Measurements from ENCODE around the gene CC2D1A.
"Not testable (repeated sequence)": the region's sequence is repeated elsewhere in the genome, so short reads cannot be mapped to it uniquely, and the experiment has no call there.

CC2D1A gene

DNA sequence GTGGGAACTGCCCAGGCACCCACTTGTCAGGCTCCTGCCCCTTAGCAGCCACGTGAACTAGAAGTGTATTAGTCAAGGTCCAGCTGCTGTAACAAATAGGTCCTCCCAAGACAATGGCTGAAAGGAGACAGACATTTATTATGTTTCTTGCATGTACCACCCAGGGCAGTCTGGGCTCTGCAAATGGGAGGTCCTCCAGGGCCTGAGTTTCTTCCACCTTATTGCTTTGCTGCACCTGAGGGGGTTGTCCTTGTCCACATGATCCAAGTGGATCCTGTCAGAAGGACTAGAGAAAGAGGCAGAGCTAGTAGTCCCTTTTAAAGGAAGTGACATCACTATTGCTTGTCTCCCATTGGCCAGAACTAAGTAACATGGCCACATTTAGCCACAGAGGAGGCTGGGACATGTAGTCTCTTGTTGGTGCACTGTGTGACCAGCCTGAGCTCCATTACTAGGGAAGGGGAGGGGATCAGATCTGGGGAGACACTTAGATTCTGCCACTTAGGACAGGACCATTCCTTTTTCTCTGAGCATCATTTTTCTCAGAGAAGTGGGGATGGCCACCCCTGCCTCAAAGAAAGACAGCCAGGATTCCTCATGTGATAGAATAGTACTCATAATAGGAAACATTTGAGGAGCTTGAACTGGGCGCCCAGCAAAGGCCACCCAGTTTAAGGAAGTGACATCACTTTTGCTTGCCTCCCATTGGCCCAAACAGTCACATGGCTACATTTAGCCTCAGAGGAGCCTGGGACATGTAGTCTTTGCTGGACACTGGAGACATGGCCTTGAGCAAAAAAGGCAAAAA is 15.1 kb downstream of the CC2D1A start:
- H3K27ac ChIP-seq: no peak overlapping the region
- TF ChIP-seq, protein P1, sequence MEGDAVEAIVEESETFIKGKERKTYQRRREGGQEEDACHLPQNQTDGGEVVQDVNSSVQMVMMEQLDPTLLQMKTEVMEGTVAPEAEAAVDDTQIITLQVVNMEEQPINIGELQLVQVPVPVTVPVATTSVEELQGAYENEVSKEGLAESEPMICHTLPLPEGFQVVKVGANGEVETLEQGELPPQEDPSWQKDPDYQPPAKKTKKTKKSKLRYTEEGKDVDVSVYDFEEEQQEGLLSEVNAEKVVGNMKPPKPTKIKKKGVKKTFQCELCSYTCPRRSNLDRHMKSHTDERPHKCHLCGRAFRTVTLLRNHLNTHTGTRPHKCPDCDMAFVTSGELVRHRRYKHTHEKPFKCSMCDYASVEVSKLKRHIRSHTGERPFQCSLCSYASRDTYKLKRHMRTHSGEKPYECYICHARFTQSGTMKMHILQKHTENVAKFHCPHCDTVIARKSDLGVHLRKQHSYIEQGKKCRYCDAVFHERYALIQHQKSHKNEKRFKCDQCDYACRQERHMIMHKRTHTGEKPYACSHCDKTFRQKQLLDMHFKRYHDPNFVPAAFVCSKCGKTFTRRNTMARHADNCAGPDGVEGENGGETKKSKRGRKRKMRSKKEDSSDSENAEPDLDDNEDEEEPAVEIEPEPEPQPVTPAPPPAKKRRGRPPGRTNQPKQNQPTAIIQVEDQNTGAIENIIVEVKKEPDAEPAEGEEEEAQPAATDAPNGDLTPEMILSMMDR (IDR thresholded peaks at IDR 0.05): no peak
- no peak for TF ChIP-seq ZFX (IDR thresholded peaks at IDR 0.05; ENCODE audit: borderline replicate concordance)

DNA sequence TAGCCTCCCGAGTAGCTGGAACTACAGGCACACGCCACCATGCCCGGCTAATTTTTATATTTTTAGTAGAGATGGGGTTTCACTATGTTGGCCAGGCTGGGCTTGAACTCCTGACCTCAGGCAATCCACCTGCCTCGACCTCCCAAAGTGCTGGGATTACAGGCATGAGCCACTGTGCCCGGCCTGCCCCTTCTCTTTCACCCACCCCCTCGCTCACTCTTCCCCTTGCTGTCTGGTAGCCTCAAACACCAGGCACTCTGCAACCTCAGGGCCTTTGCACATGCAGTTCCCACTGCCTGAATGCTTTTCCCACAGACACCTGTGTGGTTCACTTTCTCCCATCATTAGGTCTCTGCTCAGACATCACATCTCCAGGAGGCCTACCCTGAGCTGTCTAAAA is 16.1 kb downstream of the CC2D1A start:
- not testable (repeated sequence) for H3K27ac ChIP-seq

DNA sequence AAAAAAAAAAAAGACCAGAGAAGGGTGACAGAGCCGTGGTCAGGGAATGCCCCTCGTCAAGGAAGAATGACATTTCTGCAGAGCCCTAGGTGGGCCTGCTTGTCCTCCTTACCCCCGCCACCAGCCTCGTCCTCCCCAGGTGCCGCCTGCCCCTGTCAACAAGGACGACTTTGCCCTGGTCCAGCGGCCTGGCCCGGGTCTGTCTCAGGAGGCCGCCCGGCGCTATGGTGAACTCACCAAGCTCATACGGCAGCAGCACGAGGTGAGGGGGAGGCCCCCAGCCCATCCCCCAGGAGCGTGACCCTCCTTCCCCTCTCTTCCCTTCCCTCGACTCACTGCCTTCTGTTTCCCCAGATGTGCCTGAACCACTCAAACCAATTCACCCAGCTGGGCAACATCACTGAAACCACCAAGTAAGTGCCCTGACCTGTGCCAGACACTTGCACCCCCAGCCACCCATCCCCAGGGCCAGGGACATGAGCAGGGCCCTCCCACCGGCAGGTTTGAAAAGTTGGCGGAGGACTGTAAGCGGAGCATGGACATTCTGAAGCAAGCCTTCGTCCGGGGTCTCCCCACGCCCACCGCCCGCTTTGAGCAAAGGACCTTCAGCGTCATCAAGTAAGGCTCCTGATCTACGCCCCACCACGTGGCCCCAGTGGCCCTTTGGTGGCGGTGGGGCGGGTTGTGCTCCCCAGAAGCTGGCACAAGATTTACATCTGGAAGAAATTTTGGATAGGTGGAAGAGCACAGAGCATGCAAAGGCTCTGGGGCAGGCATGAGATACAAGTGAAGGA is 17.4 kb downstream of the CC2D1A start:
- no peak overlapping the region for H3K27ac ChIP-seq
- TF ChIP-seq, protein P1 (IDR thresholded peaks at IDR 0.05): no peak
- TF ChIP-seq ZFX (IDR thresholded peaks at IDR 0.05; ENCODE audit: borderline replicate concordance): no peak

DNA sequence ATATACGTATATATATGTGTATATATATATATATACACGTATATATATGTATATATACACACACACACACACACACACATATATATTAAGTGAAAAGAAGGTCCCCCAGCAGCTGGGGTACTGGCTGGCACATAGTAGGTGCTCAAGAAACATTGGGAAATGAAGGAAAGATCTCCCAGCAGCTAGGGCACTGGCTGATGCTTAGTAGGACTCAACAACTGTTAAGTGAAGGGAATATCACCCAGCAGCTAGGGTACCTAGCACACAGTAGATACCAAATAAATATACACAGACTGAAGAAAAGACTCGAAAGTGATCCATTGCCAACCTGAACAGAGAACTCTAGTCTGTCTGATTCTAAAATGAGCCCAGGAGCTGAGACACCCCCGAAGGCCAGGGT is 20.0 kb downstream of the CC2D1A start:
- H3K27ac ChIP-seq: no peak overlapping the region
- TF ChIP-seq, protein P1 (IDR thresholded peaks at IDR 0.05): no peak
- TF ChIP-seq ZFX (IDR thresholded peaks at IDR 0.05; ENCODE audit: borderline replicate concordance): no peak

DNA sequence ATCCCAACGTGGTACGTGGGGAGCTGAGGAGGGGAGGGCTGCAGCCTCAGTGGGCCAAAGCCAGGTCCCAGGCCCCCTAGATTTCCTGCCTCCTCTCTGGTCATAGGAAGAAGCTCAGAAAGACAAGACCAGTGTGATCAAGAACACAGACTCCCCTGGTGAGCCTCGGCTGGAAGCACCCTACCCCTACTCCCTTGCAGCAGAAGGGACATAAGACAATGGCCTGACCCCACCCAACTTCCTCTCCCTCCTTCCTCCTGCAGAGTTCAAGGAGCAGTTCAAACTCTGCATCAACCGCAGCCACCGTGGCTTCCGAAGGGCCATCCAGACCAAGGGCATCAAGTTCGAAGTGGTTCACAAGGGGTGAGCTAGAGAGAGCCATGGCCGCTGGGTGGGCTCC is 20.7 kb downstream of the CC2D1A start:
- TF ChIP-seq ZFX (IDR thresholded peaks at IDR 0.05; ENCODE audit: borderline replicate concordance): no peak
- TF ChIP-seq, protein P1 (IDR thresholded peaks at IDR 0.05): no peak

DNA sequence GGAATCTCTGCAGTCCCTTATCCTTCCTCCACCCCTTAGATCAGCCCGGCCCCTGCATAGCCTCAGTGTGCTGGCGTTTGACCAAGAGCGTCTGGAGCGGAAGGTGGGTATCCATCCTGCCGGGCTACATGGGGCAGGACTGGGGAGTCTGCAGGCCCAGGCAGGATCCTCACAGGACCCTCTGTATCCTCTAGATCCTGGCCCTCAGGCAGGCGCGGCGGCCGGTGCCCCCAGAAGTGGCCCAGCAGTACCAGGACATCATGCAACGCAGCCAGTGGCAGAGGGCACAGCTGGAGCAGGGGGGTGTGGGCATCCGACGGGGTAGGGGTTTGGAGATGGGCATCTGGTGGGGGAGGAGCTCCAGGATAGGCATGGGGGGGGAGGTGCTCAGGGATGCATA is 23.3 kb downstream of the CC2D1A start:
- TF ChIP-seq ZFX (IDR thresholded peaks at IDR 0.05; ENCODE audit: borderline replicate concordance): no peak
- TF ChIP-seq, protein P1 (IDR thresholded peaks at IDR 0.05): no peak
- no peak overlapping the region for H3K27ac ChIP-seq

More for the DNA sequence above, 20.7 kb downstream of the CC2D1A start:
- no peak overlapping the region for H3K27ac ChIP-seq

DNA sequence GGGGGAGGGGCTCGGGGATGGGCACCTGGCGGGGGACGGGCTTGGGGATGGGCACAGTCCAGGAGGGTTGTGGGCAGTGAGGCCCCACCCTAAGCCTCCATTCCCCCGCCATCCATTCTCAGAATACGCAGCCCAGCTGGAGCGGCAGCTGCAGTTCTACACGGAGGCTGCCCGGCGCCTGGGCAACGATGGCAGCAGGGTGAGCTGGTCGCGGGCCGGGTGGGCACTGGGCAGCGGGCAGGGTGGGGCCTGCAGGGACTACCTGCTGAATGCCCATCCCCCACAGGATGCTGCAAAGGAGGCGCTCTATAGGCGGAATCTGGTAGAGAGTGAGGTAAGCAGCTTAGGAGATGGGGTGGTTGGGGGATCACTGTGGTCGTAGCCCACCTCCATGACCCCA is 24.0 kb downstream of the CC2D1A start:
- TF ChIP-seq, protein P1 (IDR thresholded peaks at IDR 0.05): no peak
- no peak for TF ChIP-seq ZFX (IDR thresholded peaks at IDR 0.05; ENCODE audit: borderline replicate concordance)
- H3K27ac ChIP-seq: no peak overlapping the region
